HG03135 (cell line): ENCODE measurements around the gene GPATCH2.
"Not testable (repeated sequence)": the region's sequence is repeated elsewhere in the genome, so short reads cannot be mapped to it uniquely, and the experiment has no call there.

Source experiments
- ATAC-seq: cut with Tn5 transposase; IDR thresholded peaks from one replicate; pipeline ENCODE4 v1.9.1; 2021; ENCODE audit warnings: mild to moderate bottlenecking, moderate library complexity; ENCODE audit not compliant: unreplicated experiment

GPATCH2 gene

GRCh38 chr1:217526636-217527035 lies 104.3 kb downstream of the GPATCH2 start:
- ATAC-seq: no peak

GRCh38 chr1:217525773-217526490 lies 105.0 kb downstream of the GPATCH2 start:
- ATAC-seq: no peak

DNA sequence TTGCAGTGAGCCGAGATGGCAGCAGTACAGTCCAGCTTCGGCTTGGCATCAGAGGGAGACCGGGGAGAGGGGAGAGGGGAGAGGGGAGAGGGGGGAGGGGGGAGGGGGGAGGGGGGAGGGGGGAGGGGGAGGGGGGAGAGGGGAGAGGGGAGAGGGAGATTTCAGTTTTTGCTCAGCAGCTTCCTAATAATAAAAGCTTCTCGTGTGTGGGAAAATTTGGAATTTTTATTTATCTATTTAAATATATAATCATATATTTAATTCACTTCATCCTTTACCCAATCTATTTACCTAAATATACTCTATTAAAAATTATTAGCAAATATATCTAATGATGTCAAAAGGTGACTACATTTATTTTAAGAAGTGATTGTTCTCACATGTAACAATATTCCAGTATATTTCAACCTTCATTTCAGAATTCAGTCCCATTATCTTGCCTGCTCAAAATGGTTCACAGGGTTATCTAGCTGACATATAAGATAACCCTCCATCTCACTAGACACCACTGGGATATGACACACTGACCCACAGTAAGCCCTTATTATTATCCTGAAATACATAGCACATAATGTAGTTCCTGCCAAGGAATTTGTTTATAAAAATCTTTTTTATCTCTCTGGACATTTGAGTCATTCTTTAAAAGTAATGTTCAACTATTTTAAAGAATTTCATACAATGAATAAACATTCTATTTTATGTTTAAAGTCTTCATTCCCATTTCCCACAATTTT lies 105.9 kb downstream of the GPATCH2 start:
- no peak for ATAC-seq

- ATAC-seq: not testable (repeated sequence)
Observed at GRCh38 chr1:217523921-217524320, 107.0 kb downstream of the GPATCH2 start.

DNA sequence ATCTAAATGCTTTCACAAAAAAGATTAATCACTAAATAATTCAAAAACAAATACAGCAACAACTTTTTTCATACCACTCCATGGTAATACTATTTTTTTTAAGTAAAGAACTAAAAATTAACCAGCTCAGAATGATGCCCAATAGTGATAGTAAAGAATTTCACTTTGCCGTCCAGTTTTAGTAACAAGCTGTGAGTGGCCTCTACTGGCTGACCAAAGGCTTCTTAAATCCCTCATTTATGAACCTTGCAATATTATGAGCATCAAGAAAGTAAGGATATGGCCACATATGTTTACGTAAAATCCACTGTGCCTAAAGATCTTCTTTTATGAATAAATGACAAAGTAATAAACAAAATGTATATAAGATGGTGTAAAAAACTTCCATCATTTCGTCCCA lies 108.6 kb downstream of the GPATCH2 start:
- no peak for ATAC-seq

GRCh38 chr1:217521317-217521716 lies 109.6 kb downstream of the GPATCH2 start:
- ATAC-seq: no peak

- ATAC-seq: no peak
Observed at GRCh38 chr1:217506878-217507277, 124.0 kb downstream of the GPATCH2 start.

DNA sequence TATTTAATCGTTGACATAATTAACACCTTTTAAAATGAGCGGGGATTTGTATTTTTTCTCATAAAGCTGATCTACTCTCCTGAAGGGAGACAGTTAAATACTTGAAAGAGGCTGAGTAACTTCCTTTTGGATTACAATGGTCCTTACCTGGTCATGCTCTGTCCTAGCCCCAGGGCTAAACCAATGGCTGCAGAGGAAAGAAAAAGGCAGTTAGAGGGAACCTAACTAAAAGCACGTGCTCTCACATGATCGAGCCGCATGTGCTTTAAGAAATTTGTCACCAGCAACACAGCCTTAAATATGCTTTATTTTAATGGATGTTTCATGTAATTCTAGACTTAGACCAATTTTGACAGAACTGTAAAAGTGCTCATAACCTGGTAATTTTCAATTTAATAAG lies 132.7 kb downstream of the GPATCH2 start:
- no peak for ATAC-seq

- ATAC-seq: peak; percentile 93
Observed at GRCh38 chr1:217495249-217495648, 135.6 kb downstream of the GPATCH2 start.

- peak; percentile 54 for ATAC-seq
Observed at GRCh38 chr1:217494767-217495166, 136.1 kb downstream of the GPATCH2 start.

GRCh38 chr1:217493290-217493689 lies 137.6 kb downstream of the GPATCH2 start:
- no peak for ATAC-seq

DNA sequence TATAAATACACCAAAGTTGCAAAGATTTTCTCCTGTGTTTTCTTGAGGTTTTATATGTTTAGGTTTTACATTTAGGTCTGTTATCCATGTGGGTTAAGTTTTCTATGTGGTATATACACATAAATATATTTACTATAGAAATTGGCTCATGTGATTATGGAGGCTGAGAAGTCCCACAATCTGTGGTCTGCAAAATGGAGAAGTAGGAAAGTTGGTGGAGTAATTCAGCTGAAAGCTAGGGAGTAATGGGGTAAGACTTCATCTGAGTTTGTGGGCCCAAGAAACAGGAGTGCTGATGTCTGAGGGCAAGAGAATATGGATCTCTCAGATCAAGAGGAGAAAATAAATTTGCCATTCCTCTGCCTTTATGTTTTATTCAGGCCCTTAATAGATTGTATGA lies 146.0 kb downstream of the GPATCH2 start:
- no peak for ATAC-seq

DNA sequence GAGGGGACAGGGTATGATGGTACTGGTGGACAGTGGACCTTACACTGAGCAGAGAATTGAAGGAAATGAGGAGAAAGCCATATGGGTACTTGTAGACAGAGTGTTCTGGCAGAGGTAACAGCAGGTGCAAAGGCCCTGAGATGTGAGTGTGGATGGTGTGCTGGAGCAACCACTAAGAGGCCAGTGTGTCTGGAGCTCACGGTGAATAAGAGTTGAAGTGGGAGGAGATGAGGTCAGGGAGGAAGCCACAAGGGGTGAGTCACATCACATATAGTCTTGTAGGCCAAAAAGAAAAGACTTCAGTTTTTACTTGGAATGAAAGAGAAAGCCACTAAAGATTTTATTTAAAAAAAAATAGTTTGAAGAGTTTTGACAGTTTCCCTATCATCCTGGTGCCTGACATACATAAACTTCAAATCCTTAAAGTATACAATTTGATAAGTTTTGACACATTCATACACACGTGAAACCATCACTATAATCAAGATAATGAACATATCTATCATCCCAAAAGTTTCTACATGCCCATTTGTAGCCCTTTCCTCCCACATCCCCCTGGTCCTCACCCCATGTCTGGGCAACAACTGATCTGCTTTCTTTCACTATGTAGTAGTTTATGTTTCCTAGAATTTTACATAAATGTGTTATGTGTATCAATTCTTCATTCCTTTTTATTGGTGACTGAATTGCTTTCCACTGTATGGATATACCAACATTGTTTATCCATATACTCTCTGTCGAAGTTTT lies 148.4 kb downstream of the GPATCH2 start:
- peak; percentile 99 for ATAC-seq

DNA sequence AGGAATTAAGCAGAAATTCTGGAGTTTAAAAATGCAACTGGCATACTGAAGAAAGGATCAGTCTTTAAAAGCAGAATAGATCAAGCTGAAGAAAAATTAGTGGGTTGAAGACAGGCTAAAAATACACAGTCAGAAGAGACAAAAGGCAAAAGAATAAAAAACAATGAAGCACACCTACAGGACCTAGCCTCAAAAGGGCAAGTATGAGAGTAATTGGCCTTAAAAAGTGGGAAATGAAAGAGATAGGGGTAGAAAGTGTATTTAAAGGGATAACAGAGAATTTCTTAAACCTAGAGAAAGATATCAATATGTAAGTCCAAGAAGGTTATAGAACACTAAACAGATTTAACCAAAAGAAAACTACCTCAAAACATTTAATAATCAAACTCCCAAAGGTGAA lies 152.4 kb downstream of the GPATCH2 start:
- ATAC-seq: no peak

DNA sequence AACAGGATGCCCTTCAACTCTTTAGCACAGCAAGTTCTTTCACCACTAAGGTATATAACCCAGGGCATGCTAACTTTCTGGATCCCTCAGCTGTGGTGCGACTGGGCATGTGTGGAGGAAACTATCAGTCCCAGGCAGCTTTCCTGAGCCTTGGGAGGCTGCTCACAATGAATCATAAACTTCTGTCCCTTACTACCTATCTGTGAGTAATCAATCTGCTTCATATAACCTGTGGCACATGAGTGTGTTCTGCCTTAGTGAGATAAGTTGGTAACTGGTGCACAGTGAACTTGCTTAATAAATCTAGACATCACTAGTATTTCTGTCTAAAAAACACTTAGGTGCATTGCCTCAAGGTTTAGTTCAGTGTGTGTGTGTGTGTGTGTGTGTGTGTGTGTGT lies 158.0 kb downstream of the GPATCH2 start:
- no peak for ATAC-seq

DNA sequence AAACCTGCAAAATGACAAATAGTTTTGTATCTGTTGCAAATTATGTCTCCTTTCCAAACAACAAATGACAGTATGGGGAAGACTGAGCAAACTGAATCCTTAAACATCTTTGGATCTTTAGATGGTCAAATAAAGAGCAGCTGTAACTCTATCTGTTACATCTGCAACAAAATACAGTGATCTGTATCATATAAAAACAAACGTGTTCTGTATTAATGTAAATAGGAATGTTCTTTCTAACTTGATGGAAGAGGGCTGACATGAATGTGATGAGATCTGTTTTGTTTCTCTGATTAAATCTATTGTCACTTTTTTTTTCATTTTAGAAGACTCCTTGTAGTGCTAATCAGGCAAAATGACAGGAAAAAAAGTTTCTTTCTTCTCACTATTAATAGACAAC lies 159.5 kb downstream of the GPATCH2 start:
- ATAC-seq: no peak

- ATAC-seq: no peak
Observed at GRCh38 chr1:217469983-217470382, 160.9 kb downstream of the GPATCH2 start.

DNA sequence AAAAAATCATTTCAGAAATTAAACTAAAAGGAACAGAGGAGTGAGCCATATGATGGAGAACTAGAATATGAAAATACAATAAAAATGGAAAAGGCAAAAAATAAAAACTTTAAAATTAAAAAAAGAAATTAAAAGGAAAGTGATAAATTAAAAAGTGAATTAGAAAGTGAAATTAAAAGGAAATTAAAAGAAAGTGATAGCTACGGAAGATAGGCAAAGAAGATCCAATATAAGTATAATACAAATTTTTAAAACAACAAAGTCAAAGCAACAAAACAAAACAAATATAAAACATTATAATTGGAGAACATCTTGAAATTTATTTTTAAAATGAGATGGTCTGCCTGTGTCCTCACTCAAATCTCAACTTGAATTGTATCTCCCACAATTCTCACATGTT lies 165.8 kb downstream of the GPATCH2 start:
- ATAC-seq: no peak

- no peak for ATAC-seq
Observed at GRCh38 chr1:217462666-217463065, 168.2 kb downstream of the GPATCH2 start.

DNA sequence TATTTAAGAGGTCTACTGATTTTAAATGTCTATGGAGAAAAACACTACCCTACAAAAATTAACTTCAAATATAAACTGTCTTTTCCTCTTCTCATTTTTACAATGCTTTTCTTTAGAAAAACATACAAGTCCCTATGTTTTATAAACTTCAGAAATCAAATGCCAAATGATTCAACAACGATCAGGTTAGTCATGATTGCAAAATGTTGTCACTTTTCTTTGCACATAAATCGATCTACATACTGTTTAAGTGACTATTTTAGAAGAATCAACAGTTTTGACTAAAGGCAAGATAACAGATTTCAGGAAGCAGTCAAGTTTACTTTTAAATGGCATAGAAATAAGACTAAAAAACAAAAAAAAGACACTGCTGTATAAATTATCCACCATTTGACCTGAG lies 168.7 kb downstream of the GPATCH2 start:
- no peak for ATAC-seq

DNA sequence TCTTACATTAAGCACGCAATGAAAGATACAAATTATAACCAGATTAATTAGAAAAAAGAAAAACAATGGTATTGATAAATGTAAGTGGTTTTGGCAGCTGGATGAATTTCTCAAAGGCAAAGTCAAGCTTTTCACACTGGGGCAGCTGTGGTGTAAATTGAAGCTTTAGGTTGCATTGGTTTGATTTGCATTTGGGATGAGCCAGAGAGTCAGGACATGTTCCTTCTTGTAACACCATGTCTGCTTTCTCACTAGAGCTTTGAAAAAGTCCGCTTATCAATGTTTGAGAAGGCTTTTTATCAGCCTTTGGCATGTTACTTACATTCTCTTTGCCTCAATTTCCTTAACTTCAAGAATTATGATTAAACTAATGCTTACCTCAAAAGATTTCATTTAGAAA lies 173.9 kb downstream of the GPATCH2 start:
- no peak for ATAC-seq

DNA sequence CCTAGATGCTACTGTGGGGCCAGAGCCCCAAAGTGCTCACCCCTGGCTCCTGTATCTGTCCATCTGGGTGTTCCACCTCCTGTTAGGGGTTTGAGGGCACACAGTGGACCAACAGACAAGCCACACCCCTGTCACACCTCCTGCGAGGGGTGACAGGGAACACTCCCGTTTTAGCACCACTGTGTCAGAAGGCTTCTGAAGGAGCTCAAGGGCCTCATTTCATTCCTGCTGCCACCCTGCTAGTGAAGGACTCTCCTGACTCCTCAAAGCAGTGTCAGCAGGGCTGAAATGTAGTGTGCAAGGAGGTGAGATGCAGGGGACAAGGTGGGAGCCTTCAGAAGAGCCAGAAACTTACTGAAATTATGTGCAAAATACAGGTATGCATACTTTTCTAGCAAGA lies 174.6 kb downstream of the GPATCH2 start:
- no peak for ATAC-seq
